GM19035 (cell line): ENCODE results near the gene NDUFB2.
"Not testable (repeated sequence)": the region's sequence is repeated elsewhere in the genome, so short reads cannot be mapped to it uniquely, and the experiment has no call there.

Experiments
- ATAC-seq: cut with Tn5 transposase; IDR thresholded peaks from one replicate; pipeline ENCODE4 v1.9.1; 2021; ENCODE audit not compliant: unreplicated experiment

The NDUFB2 gene

DNA sequence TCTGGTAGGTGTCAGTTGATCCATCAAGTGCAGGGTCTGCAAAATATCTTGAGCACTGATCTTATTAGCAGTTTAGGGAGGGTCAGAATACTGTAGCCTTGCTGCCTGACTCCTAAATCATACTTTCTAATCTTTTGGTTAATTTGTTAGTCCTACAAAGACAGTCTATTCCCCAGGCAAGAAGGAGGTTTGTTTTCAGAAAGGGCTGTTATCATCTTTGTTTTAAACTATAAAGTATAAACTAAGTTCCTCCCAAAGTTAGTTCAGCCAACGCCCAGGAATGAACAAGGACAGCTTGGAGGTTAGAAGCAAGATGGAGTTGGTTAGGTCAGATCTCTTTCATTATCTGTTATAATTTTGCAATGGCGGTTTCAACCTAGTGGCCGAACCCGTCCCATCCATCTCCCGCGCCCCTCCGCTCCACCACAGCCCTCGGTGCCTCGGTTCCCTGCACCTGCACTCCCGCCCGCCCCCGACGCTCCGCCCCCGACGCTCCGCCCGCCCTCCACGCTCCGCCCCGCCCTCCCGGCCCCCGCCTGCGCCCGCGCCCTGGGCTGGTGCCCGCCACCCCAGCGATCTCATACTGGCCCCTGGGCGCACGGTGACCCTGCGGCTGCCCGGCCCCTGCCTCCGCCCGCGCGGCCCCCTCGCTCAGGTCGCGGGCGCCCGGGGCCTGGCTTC lies 24.0 kb upstream of the NDUFB2 start, which contains the start of gene ADCK2:
Gene ADCK2 (plus strand): TSS at position 564 of the 681 bp plus-strand sequence. CDS start 386 bp downstream, outside the sequence.
- ATAC-seq = peak; percentile 65

DNA sequence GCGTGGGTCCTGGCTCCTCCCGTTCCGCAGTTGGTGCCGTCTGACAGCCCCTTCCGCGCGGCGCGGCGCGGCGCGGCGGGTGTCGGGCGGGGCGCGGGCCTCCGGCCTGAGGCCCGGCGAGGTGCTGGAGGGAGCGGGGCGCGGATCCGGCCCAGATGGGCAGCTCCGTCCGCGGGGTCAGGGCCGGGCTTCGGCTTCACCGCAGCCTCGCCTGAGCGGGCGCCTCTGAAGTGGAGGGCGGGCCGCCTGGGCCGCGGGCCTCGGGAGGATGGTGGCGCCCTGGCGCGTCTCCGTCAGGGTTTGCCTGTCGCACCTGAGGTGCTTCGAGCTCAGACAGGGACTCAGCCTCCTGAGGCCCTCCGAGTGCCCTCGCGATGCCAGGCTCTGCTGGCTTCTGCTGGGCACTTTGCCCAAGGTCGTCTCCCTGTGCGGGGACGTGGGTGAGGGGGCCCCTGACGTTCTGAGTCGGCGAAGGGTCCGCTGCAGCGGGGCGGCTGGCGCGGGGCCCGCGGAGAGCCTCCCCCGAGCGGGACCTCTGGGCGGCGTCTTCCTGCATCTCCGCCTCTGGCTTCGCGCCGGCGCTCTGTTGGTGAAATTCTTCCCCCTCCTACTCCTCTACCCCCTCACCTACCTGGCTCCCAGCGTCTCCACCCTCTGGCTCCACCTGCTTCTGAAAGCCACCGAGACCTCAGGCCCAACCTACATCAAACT lies 23.3 kb upstream of the NDUFB2 start:
- ATAC-seq = peak; percentile 50

DNA sequence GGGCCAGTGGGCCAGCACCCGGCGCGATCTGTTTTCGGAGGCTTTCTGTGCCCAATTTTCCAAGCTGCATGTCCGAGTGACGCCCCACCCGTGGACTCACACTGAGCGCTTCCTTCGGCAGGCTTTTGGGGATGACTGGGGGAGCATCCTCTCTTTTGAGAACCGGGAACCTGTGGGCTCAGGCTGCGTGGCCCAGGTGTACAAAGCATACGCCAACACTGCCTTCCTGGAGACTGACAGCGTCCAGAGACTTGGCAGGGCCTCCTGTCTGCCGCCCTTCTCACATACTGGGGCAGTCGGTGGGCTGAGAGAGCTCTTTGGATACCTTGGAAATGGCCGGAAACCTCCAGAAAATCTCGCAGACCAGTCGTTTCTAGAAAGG lies 22.7 kb upstream of the NDUFB2 start:
- no peak for ATAC-seq

DNA sequence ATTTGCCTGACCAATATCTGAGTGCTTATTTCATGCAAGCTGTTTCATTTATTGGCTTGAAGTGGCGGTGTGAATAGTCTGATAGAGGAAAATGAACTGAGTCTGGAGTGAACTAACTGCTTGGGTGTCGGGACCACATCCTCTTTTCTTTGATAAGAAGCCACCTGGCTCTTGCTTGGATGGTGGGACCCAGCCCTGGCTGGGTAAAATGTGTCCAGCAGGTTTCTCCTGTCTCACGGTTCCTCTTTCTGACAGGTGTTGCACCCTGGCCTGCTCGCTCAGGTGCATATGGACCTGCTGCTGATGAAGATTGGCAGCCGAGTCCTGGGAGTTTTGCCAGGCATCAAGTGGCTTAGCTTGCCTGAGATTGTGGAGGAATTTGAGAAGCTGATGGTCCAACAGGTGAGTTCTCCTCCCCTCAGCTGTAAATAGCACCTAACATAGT lies 22.1 kb upstream of the NDUFB2 start:
- ATAC-seq = no peak

DNA sequence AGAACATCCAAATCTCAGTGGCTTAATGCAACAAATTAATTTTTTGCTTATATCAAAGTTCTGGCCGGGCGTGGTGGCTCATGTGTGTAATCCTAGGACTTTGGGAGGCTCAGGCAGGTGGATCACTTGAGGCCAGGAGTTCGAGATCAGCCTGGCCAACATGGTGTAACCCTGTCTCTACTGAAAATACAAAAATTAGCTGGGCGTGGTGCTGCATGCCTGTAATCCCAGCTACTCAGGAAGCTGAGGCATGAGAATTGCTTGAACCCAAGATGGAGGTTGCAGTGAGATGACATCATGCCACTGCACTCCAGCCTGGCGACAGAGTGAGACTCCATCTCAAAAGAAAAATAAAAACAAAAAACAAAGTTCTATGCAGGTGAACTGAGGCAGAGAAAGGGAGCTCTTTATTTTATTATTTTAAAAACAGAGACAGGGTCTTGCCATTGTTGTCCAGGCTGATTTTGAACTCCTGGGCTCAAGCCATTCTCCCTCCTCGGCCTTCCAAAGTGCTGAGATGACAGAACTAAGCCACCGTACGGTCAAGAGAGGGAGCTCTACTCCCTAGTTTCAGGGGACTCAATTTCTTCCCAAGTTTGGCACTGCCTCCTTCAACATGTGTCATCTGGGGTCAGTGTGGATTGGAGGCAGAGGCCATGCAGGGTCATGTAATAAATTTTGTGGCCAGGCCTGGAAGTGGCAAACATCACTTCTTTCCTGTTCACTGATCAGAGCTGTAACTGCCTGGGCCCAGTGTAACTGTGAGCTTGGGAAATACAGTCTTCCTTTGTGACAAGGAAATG lies 21.4 kb upstream of the NDUFB2 start:
- ATAC-seq = no peak

DNA sequence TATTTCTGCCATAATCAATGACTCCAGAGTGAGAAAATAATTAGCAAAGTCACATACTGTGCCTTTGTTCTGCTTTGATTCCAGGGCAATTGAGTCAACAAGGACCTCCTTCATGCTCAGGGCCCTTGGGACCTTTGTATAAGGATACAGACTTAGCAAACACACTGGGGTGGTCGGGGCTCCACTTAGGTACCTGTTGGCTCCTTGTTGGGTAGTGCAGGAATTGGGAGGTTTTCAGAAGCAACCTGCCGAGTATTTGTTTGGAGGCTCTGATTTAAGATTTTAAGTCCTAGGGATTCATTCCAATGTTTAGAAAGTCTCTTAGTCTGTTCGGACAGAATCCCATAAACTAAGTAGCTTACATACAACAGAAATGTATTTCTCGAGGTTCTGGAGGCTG lies 20.8 kb upstream of the NDUFB2 start:
- ATAC-seq = no peak

DNA sequence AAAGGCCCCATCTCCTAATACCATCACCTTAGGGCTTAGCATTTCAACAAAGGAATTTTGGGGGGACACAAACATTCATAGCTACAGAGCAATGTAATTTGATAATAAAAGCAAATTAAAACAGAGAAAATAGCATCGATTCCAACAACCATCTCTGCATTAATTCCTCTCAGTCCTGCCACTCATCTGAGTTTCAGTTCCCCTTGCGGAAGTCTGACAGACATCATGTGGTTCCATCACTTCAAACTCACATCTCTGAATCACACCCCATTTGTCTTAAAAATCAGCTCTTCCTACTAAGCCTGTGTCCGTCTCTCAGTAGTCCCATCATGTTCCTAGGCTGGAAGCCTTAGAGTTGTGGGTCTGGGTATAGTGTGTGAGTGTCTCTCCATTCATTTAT lies 20.2 kb upstream of the NDUFB2 start:
- peak; percentile 48 for ATAC-seq

DNA sequence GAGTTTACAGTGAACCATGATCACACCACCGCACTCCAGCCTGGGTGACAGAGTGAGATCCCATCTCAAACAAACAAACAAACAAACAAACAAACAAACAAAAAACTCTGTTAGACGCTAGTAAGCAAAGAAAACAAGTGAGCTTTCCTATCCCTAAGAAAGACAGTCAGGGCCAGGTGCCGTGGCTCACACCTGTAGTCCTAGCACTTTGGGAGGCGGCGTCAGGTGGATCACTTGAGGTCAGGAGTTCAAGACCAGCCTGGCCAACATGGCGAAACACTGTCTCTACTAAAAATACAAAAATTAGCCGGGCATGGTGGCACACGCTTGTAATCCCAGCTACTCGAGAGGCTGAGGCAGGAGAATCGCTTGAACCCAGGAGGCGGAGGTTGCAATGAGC lies 19.6 kb upstream of the NDUFB2 start:
- not testable (repeated sequence) for ATAC-seq

DNA sequence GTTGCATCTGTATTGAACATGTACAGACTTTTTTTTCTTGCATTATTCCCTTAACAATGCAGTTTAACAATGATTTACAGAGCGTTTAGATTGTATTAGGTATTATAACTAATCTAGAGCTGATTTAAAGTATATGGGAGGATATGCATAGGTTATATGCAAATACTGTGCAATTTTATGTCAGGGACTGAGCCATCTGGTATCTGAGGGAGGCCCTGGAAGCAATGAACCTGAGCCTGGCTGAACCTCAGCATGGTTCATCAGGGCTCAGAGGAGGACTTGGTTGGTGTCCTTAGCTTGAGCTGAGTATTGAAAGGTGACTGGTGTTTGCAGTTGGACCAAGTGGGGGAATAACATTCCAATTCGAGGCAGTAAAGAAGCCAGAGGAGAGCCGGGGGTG lies 19.0 kb upstream of the NDUFB2 start:
- ATAC-seq = no peak

DNA sequence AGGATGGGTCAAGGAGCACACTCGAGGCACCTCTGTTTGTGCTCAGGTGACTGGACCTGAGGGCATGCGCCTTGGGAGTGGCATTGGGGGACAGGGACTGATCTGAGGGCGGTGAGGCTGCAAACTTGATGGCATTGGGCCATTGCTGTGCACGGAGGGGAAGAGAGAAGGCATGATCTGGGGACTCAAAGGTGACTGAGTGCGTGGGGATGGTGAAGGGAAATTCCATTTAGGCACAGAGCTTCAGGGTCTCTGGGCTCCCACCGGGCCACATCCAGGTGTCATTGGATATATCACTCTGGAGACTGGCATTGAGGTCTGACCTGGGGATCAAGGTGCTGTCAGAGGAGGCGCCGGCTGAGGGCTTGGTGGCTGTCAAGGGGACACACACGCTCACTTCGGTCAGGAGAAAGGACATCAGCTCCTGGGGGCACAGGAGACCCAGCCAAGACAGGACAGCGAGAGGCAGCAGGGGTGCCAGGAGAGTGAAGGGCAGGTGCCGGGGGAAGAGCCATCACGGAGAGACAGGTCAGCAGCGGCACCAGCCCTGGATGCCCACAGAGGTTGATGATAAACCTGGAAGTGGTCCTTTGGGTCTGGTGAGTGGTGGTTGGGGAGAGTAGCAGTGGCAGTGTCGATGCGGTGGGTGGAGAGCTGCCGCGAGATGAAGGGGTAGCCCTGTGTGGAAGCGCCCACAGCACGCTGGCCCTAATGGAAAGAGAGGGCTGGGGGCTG lies 18.3 kb upstream of the NDUFB2 start:
- ATAC-seq = no peak

DNA sequence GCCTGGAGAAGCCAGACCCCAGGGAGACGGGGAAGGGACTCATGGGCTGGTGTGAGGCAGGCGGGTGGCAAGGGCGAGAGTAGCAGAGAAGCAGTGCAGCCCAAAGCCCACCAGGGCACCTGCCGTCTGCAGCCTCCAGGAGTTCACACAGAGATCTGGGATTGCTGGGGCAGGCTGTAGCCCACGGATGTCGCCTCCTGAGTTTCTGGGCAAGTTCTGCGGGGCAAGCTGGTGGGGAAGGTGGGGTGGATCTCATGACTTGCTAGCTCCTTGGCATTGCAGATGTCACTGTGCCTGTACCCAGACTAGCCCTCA lies 17.7 kb upstream of the NDUFB2 start:
- no peak for ATAC-seq

DNA sequence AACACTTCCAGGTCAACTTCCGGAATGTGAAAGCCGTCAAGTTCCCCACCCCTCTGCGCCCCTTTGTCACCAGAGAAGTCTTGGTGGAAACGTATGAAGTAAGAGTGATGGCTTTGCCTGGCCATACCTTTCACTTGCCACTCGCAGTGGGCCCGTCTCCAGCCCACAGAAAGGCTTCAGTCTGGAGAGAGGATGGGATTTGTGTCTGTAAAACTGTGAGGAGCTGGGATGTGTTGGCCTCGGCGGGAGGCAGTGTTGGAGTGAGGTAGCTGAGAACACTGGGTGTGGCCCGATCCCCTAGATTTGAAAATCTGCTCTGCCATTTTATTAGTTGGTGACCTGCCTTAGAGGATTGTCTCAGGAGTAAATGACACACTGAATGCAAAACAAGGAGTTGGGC lies 17.3 kb upstream of the NDUFB2 start:
- ATAC-seq = no peak

DNA sequence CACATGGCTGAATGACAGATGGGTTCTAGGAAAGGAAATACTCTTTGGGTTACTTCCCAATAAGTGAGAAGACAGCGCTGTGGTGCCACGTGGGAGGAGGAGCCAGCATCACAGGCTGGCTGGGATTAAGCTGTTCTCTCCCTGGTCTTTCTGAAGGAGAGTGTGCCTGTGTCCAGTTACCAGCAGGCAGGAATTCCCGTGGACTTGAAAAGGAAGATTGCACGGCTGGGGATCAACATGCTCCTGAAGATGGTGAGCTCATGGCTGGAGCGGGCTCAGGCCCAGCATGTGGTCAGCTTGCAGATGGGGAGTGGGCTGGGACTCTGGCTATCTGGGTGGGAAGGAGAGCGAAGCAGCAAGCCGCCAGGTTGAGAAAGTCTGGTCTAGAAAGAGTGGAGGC lies 15.6 kb upstream of the NDUFB2 start:
- ATAC-seq = no peak

DNA sequence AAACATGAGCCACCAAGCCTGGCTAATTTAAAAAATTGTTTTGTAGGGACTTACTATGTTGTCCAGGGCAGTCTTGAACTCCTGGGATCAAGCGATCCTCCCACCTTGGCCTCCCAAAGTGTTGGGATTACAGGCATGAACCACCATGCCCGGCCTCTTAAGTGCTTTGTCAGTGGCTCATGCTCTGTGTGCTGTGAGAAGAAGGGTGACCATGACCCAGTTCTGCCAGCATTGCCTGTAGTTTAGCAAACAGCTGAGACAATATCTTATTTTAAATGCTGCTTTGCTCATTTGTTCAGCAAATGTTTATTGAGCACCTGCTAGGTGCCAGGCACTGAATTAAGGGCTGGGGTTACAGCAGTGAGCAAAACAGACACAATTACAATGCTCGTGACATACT lies 14.7 kb upstream of the NDUFB2 start:
- no peak for ATAC-seq

DNA sequence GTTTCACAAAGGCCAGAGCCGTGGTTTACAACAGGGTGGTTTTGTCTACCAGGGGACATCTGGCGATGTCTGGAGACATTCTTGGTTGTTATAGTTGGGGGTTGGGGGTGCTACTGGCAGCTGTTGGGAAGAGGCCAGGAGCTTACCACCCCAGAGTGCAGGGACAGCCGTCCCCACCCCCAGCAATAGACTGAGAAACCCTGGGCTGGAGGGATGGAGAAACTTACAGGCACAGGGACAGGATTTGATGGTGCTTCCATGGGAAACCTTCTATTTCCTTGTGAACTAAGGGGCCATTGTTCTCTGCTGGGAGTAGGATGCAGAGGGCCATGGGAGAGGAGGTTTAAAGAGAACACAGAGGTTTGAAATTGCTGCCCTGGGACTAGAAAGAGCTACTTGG lies 12.9 kb upstream of the NDUFB2 start:
- no peak for ATAC-seq

DNA sequence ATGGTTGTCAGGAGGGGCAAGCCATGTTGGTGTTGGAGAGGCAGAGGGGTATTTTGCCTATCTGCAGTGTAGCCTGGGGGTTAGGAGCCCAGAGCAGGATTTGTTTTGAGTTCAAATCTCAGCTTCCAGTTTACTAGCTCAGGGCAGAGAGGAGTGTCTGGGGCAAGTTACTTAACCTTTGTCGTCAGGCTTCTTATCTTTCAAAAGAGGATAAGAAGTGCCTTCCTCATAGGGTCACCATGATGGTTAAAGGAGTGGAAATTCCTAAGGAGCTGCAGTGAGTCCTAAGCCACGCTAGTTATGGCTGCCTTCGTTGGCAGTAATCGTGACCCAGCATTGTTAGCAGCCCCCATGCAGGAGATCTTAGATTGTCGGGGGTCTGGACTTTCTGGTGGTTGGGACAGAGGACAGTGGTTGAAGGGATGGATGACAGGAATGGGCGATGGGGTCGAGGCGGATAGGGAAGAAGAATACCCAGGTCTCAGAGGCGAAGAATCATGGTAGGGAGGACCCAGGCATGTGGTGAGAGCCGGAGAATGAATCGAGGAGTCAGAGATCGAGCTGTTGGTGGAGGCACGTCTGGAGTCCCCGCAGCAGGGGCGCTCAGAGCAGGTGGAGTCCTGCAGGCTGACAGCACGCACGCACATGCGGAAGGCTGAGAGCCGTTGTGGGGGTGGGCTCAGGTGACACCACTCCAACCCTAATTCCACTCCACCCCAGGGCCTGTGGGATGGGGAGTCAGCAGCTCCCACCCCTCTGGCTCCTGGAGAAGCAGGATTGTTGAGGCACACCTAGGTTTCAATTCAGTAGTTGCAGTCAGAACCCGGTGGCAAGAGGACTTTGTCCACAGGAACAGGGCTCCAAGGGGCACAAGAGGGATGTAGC lies 12.2 kb upstream of the NDUFB2 start:
- ATAC-seq = no peak

DNA sequence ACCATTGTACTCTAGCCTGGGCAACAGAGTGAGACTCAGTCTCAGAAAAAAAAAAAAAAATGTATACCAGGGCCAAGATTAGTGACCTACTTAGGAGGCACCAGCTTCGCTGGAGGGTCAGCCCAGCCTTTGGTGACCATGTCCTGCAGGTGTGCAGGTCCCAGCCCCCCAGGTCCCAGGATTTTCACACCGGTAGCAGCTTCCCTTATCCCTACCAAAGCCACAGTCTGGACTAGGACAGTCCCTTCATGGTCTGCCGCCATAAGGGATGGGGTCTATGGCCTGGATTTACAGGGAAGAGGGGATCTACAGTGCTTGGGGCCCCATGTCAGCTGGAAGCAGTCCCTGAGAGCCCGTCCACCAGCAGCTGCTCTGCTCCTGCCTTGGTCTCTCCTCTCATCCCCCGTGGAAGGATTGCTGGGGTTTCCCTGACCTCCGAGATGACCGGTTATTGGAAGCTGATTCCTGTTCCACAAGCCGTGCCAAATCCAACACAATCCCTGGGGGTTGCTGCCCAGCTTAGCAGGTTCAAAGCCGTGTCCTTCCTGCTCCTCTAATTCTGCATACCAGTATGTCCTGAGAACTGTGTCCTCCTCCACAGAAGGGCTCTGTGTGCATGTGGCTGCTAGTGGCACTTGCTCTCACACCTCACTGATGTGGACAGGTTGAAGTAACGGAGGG lies 11.0 kb upstream of the NDUFB2 start:
- no peak for ATAC-seq

DNA sequence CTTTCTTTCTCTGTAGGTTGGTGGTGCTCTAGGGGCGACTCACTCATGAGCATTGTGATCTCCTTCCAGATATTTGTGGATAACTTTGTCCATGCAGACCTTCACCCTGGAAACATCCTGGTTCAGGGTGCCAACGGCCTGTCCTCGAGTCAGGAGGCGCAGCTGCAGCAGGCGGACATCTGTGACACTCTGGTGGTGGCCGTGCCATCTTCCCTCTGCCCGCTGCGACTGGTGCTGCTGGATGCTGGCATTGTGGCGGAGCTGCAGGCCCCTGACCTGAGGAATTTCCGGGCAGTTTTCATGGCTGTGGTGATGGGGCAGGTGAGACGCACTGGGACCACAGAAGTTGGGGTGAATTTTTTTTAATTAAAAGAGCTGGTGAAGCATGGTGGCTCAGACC lies 9.6 kb upstream of the NDUFB2 start:
- ATAC-seq = no peak

DNA sequence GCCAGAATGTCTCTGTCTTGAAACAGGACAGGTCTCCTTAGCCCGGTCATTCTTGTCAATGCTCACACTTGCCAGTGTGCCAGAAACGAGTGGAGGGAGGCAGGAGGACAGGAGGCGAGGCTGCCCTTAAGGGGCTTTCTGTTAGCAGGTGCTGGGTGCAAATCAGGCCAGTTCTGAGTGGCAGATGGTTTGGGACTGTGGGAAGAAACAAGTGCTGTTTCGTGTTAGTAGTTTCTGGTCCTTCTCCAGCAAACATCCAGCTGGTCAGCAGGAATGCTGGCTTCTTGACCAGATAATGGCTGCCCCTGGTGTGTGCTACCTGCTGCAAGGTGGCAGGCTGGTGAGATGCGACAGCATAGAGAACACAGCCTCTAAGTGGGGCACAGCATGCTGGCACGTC lies 8.2 kb upstream of the NDUFB2 start:
- ATAC-seq = no peak
